ENCODE measurements around the gene SMTN.
"Not testable (repeated sequence)": the region's sequence is repeated elsewhere in the genome, so short reads cannot be mapped to it uniquely, and the experiment has no call there.

SMTN gene

DNA sequence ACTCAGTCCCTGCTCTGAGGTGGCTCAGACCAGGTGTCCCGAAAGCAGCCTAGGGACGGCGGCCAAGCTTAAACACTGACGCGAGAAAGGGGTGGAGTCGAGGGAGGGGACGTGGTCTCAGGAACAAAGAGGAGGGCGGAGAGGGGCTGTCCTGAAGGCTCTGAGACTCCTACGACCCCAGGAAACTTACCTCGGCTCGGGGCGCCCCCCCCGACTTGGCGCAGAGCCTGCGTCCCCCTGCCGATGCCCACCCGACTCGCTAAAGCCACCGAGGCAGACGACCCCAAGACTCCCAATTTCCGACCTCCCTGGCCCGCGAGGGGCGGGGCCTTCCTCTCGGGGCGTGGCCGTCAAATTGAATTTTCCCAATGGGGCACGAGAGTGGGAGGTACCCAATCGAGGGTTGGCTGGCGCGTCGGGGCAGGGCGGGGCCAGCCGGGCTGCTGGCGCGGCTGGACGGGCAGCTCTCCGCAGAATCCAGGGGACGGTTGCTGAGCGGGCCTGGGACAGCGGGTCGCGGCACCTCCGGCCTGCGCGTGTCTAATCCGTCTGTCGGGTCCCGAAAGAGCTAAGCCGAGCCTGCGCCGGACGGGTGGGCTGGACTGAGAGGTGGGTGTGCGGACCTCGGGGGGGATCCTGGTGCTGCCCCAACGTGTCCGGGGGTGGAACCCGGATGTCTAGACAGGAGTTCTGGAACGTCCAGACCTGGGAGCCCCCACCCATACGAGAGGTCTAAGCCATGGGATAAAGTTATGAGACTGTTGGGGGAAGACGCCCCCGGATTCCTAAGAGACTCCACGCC lies at the start of gene SMTN:
Gene SMTN, plus strand, starts transcription at position 471 of the 802 bp plus-strand sequence. CDS start 1,941 bp downstream, outside the sequence.
- no peak for DNase-seq (ENCODE audit: low read depth)

DNA sequence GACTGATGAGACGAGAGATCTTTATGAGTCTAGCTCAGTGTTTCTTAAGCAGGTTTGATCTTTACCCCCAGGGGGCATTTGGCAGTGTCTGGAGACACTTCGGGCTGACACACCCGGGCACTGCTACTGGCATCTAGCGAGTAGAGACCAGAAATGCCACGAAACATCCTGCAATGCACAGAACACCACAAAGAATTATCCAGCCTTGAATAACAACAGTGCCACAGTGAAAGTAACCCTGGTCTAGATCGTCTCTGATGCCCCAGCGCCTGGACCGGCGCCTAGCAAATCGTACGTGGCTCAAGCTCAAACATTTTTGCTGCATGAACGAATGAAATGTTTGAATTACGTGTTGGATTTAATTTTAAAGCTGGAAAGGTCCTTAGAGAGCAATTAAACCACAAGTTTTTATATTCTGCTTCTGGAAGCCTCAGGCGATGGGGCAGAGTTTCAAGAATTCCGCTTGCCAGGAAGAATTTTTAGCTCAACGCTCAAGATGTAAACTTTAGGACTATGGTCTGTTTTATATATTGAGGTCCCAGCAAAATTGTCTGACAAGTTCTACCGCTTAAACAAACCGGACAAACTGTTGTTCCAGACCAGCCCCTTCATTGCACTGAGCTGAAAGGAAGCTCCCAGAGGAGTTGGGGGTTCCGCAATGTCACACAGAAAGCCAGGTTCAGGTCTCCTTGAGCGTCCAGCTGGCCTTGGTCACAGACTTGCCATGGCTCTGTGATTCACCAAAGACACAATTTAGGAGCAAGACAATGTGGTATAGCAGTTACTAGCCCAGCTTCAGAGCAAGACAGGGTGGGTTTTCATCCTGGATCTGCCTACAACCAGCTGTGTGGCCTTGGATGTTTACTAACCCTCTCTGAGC lies 44.2 kb upstream of the SMTN start:
- DNase-seq (ENCODE audit: low read depth) = peak; percentile 89

DNA sequence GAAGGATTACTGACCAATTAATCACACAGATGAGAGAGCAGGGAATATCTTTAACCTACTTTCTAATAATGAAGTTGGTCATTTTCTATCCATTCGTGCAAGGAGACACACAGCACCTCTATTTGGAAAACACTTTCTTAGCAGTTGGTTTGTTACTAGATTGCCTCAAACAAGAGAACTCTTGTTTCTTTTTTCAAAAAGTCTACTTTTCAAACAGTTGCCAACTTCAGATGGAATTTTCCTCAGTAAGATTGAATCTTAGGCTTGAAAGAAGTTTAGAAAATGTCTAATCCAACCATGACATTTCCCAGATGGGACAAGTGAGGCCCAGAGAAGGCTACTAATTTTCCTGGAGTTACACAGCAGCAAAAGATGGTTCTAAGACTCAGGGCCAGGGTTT lies 42.4 kb upstream of the SMTN start:
- DNase-seq (ENCODE audit: low read depth) = no peak

DNA sequence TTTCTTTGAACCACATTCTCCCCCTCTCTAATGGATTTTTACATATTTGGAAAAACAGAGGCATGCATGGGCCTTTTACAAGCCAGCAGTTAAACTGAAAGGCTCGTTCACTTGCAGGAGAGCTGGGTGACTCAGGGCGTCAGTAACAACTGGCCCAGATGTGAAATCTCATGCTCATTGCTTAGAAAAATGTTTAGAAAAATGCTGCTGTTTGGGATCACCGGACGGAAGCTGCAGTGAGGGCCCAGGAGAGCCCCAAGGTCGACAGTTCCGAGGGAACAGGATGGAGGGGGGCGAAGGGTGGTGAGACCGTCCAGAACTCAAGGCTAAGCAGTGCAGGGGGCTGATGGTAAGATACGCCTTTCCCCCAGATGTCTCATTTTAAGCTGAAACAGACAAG lies 41.7 kb upstream of the SMTN start:
- DNase-seq (ENCODE audit: low read depth) = peak; percentile 64

DNA sequence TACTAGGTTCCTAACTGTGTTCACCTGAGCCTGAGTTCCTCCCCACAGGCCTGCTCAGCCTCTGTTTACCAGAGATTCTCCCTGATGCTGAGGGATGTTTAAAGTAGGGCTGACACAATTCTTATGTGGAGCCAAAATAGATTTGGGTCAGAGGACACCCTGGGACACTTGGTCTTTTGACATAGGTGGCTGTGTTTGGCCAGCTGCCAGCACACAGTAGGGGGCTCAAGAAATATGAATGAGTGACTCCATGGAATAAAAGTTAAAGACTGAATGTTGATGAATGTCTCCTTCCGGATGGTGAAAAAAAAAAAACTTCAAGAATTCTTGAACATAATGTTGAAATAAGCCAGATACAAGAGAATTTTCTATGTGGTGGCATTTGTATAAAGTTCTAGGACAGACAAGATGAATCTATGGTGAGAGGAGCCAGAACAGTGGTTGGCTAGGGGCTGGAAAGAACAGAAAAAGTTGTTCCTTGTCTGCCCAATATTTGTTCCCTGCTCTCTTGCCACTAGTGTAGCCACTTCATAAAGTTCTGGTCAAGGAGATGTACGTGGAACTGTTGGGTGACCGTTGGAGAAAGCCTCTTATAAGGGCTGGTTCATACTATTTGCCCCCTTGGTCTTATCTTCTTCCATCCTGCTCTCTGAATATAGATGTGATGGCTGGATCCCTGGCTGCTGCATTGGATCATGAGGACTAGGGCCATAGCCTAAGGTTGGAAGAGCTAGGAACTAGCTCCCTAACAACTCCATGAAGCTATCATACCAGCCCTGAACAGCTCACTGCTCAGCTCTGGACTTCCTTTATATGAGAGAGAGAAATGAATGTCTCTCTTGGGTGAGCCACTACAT lies 40.3 kb upstream of the SMTN start:
- DNase-seq (ENCODE audit: low read depth) = no peak

DNA sequence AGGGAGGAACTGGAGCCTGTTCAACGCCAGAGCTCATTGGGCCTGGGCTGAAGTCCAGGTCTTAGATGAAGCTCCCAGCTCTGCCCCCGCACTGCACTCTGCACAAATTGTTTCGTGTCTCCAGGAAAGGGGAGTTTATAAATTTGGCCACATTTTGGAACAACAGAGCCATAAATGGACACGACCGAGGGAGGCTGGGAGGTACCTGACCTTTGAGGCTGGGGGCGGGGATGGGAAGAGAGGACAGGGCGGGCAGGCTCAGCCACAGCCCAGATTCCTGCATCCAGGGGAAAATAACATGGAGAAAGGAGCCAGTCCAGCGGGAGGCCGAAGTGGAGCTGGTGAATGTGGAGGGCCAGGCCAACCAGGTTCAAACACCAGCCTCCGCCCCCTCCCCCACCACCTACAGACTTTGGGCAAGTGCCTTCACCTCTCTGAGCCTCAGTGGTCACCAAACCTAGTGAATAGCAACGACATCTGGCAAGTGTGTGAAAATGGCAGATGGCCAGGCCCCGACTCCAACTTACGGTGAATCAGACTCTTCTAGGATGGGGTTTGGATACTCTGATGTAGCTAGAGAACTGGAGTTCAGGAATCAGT lies 36.8 kb upstream of the SMTN start:
- no peak for DNase-seq (ENCODE audit: low read depth)

DNA sequence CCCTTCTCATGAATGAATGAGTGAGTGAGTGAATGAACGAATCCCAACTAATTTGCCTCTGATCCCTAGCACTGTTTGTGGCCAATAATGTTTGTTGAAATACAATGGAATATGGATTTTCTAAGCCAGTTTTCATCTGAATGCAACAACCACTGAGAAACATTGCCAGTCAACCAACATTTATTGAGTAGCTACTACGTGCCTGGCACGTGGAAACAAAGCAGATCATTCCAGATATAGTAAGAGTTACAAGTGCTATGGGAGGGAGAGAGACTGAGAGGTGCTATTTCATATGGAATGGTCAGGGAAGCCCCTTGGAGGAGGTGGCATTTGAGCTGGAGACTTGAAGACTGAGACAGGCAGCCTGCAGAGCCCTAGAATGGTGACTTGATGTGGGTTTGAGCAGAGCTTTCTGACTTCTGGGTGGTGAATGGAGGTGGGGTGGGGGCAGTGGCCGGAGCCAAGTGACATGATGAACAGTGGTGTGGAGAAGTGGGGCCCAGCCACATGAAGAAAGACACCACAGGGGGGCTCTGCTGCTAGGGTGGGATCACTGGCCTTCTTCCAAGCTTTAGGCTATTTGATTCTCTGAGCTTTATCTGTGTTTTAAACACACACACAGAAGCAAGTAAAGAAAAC lies 35.1 kb upstream of the SMTN start:
- no peak for DNase-seq (ENCODE audit: low read depth)

DNA sequence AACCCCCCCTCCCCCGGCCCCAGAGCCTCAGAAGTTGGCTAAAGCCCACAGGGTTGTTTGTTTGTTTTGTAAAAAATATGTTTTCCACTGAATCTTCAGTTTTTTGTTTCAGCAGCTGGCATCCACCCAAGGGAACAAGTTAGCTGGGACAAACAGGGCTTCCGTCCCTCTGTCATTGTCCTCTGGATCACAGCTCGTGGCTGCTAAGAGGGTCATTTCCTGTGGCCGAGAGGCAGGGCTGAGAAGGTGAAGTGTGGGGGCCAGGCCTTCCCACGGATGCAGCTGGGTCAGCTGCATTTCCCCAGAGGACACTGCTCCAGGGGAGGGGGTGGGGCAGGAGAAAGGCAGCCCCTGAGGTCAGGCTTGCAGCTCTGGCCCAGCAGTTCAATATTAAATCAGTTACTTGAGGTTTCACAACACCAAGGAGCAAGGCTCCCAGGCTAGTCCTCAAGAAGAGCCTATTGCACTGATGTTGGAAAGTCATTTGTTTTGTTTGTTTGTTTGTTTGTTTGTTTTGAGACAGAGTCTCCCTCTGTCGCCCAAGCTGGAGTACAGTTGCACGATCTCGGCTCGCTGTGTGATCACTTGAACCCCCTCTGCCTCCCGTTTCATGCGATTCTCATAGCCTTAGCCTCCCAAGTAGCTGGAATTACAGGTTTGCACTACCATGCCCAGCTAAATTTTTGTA lies 34.4 kb upstream of the SMTN start:
- no peak for DNase-seq (ENCODE audit: low read depth)

DNA sequence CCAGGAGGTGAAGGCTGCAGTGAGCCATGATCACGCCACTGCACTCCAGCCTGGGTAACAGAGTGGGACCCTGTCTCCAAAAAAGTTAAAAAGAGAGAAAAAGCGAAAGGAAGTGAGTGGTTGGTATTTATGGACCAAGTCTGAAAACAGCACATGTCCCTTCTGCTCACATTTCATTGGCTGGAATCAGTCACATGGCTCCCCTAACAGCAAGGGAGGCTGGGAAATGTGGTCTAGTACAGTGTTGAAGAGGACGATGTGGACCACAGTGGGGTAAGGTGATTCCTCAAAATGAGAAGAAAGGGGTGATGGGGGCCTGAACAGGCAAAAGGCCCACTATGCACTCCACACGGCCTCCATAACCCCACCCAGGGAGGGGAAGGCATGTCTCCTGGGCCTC lies 32.5 kb upstream of the SMTN start:
- DNase-seq (ENCODE audit: low read depth) = no peak

DNA sequence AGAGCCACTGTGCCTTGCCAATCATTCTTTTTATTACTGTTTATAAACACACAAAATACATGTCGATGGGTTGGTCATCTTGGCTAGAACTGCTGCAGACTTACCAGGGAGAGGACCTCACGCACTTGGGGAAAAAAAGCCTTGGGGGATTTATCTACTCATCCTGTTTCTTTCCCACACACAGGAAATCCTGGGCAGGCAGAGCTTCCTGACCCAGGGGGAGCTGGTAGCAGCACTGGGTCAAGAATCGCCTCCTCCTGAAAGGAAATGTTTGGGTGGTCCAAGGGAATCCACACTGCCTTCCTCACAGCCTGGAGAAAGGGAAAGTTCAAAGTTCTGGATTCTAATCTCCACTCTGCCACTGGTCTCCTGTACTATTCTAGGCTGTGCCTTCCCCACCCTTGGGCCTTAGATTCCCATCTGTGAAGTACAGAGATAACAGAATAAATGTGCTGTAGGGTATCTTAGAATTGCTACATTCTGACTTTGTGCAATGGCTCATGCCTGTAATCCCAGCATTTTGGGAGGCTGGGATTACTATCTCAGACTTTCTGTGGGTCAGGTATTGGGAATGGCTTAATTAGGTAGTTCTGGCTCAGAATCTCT lies 31.2 kb upstream of the SMTN start:
- no peak for DNase-seq (ENCODE audit: low read depth)

DNA sequence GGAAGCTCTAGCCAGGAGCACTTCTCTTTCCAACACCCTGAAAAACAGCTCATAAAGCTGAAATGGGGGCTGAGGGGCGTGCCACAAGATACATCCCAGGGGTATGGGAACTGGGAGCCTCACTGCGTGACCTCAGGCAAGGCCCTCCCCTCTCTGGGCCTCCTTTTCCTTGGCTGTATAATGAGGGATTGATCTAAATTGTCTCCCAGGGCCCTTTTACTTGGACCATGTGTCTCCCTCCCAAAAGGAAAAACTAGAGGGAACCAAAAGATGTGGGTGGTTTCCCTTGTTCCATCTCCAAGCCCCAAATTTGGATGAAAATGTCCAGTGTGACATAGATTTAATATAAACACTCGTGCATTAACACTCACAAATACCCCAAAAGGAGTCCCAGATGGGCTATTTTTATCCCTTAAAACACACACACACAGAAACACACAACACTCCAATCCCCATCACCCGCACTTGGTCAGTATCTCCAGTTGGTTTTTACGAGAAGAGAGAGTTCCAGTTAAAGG lies 25.9 kb upstream of the SMTN start:
- DNase-seq (ENCODE audit: low read depth) = no peak

DNA sequence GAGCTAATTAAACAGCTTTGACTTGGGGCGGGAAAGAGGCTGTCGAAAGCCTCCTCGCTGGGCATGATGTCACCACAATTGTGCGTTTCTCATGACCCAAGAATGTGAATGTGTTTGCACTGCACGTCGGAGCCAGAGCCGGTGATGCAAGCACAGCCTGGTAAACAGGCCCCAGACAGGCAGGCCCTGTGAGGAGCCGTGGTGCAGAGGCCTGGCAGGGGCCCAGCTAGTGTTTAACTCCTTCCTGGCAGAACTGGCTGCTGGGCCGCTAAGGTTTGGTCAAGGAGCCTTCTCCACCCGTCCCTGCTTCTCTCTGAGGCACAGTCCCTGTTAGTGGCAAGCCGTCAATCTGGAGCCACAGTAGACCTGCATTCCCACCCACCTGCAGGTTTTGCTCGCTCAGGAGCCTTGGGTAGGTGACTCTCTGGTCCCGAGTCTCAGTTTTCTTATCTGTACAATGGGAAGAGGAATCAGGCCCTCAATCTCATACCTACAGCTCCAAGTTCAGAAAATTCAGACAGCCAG lies 25.4 kb upstream of the SMTN start:
- peak; percentile 88 for DNase-seq (ENCODE audit: low read depth)

DNA sequence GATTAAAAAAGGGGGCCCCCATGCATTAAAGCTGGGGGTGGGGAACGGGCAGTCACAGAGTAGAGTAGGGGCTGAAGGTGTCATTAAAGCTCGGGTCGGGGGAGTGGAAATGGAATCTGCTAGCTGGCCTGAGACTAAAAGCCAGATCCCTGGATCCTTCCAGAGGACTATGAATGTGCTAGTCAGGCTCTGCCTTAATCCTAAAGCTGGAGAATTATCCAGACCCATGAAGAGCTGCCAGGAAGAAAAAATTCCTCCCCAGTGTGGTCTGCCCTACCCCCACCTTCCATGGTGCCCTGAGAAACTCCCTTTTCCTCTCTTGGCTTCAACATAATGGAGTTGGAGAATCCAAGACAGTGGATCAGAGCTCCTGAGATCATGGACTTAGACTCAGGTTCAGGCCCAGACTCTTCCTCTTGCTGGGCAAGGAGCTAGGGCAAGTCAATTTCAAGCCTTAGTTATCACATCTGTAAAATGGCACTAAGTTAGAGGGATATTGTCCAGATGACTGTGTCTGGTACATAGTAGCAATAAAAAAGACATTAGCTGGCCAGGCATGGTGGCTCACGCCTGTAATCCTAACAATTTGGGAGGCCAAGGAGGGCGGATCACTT lies 24.0 kb upstream of the SMTN start:
- no peak for DNase-seq (ENCODE audit: low read depth)

DNA sequence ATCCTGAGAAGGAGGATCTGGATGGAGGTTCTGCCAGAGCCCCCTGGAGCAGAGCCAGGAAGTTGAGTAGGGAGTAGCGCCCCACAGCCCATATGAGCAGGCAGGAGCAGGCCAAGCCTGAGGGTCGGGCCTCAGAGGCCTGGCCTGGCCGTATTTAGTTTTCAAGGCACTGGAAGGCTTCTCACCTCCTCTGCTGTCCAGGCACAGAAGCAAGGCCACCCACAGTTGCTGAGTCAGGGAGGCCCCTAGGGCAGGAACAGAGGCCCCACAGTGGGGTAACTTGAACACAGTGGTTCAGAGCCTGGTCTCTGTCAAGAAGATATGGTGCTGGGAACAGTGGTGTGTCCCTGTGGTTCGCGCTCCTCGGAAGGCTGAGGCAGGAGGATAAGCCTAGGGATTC lies 21.5 kb upstream of the SMTN start:
- DNase-seq (ENCODE audit: low read depth) = not testable (repeated sequence)

DNA sequence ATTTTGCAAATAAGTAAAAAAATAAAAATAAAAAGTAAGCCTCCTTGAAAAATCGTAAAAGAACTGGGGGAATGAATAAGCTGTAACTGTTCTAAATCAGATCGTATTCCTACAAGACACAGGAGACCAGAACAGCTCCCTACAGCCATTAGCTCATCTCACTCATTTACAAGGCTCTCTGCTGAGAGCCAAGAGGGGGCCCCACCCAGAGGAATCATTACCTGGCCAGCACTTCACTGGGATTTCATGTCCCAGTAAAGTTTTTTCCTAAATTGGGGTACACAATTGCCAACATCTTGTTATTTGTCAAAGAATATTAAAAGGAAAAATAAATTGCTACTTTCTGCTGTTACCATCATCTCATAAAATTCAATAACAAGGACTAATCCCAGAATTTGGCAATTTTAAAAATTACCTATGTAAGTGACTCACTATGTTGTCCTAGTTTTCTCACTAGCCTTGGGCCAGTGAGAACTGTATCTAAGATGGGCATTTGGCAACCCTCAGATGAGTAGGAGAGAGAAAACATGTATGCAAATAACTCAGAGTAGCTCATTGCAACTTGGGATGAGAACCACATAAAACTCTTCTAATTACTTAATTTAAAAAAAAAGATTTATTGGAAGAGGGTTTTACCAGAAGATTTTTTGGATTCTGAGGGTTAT lies 18.4 kb upstream of the SMTN start:
- DNase-seq (ENCODE audit: low read depth) = no peak

DNA sequence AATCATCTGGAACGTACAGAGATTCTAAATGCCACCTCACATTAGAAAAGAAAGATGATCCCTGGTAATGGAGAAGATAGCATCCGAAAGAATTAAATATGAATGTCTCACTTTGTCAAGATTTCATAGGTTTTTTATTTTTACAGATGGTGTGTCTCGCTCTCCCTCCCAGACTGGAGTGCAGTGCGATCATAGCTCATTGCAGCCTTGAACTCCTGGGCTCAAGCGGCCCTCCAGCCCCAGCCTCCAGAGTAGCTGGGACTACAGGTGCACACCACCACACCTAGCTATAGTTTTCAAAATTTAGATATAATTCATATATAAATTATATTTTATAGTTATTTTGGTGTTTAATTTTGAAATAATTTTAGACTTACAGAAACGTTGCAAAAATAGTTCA lies 16.7 kb upstream of the SMTN start:
- DNase-seq (ENCODE audit: low read depth) = no peak

DNA sequence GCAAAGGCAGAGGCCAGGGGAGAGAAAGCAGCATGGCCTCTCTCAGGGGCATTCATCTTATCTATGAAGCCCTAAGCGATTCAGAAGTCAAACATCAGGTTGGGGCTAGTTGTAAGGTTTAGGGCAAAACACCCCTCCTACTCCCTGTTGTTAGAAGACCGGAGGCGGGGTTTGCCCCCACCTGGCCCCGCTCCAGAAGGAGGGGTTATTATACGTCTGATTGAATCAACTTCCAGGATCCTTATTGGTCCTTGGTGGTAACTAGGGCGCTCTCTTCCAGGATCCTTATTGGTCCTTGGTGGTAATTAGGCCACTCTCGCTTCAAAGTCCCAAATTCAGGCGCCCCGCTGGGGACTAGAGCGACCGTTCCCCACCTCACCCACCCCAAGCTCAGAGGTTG lies 12.1 kb upstream of the SMTN start:
- DNase-seq (ENCODE audit: low read depth) = no peak

DNA sequence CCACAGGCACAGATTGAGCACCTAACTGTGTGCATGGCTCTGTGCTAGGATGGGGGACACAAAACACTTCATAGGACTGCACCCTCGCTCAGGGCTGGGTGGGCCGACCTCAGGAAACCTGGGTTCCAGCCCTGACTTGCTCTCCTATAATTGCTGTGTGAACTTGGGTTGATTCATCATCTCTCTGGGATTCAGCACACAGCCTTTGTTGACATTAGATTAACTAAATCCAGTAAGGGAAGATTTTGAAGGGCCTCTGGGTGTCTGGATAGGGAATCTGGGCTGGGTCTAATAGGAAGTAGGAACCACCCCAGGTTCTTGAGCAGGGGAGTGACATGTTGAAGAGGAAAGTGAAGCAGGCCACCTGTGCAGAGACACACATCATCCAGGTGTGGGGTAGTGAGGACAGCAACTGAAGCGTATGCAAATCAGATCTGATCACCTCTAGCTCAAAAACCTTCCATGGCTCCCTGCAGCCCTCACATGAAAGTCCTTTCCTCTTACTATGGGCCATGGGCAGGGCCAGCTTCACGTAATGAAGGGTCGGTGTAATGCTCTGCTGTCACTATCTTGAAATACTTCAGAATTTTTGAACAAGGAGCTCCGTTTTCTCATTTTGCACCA lies 11.3 kb upstream of the SMTN start:
- DNase-seq (ENCODE audit: low read depth) = not testable (repeated sequence)

Data from GM04503 (cell line).